Fibroblast of lung (primary cell): ENCODE results near the gene GPR176.

Source experiments
- CTCF ChIP-seq, 2 donors: IDR thresholded peaks in 1 of 2; conservative IDR thresholded peaks in 1 of 2; 1 replicate in 1 of 2; 2 replicates in 1 of 2; pipeline ENCODE4 v1.5.1; 2011 to 2012; ENCODE audit warnings: low read length in 2 of 2, control low read depth in 1 of 2, inconsistent platforms in 1 of 2, low read depth in 1 of 2, mild to moderate bottlenecking in 1 of 2
- EZH2 ChIP-seq: IDR thresholded peaks from 2 replicates; pipeline ENCODE4 v1.5.1; 2012; ENCODE audit warnings: low read length, control low read depth, mild to moderate bottlenecking; ENCODE audit errors: missing control alignments

DNA sequence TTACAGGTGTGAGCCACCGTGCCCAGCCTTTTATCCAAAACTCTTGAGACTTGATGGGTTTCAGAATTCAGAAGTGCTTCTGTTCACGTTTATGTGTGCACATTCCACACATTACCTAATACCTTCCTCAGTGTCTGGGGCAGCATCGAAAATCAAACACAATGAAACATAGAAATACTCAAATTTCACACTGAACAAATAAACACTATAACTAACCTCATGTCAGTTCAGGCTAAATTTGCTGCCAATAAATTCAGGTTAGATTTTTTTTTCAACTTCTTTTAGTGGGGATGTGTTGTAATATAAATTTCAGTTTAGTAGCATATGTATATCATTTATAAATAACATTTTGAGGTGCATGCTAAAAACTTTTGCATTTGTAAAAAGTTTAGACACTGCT is 16.6 kb upstream of the GPR176 start:
- TF ChIP-seq CTCF (conservative IDR thresholded peaks at IDR 0.05 in 1 of 2, IDR thresholded peaks at IDR 0.05 in 1 of 2; ENCODE audit: low read depth in 1 of 2, low read length in 2 of 2) (no peak), EZH2 (no peak)
